Activated naive CD4-positive, alpha-beta T cell treated with anti-CD3 and anti-CD28 coated beads, Interleukin-2, amount 50 U/mL, for 72 hours (primary cell): Measurements from ENCODE around the gene KCNMA1. TPM values are rescaled to one million over a fixed set of nuclear protein-coding genes. Genes with fewer than 3 reads are reported as not detected.

ENCODE experiments used
- ATAC-seq, 2 donors: fragments of 150-1000 bp; cut with Tn5 transposase; 2 replicates each; pipeline ENCODE4 v1.10.0; 2021; ENCODE audit warnings: mild to moderate bottlenecking in 2 of 2, moderate library complexity in 2 of 2
- DNase-seq, 2 donors: peaks; one replicate each; pipeline ENCODE4 v3.0.0; 2021 to 2022; ENCODE audit warnings: low spot score in 2 of 2
- H3K27ac Mint-ChIP-seq, 2 donors: one replicate each; pipeline ENCODE4 v1.8.0; 2022; ENCODE audit warnings: mild to moderate bottlenecking in 2 of 2, mixed read lengths in 2 of 2
- H3K36me3 Mint-ChIP-seq, 2 donors: one replicate each; pipeline ENCODE4 v1.8.0; 2022; ENCODE audit warnings: mixed read lengths in 2 of 2
- H3K9me3 Mint-ChIP-seq, 2 donors: one replicate each; pipeline ENCODE4 v1.8.0; 2022; ENCODE audit warnings: mixed read lengths in 2 of 2
- total RNA-seq, 2 donors: library from RNA; stranded (reverse); gene quantifications; one replicate each; pipeline ENCODE4 v1.2.3, GENCODE V29; 2022

KCNMA1 gene
- total RNA-seq, 2 donors from 2014 or later, result not detected

- DNase-seq (no peak), ATAC-seq (no peak)
- Mint-ChIP-seq H3K9me3 (no peaks in the 10 kb centered on the region), H3K36me3 (no peaks in the 10 kb centered on the region), H3K27ac (no peak overlapping the region)
Observed at GRCh38 chr10:77441353-77442166, 196.0 kb downstream of the KCNMA1 start.

- no peaks in the 10 kb centered on the region for H3K9me3 Mint-ChIP-seq
- no peak overlapping the region for H3K27ac Mint-ChIP-seq
- H3K36me3 Mint-ChIP-seq, result no peaks in the 10 kb centered on the region
Observed at GRCh38 chr10:77436257-77436975, 201.2 kb downstream of the KCNMA1 start.

GRCh38 chr10:77433546-77433945, 204.1 kb downstream of the KCNMA1 start:
- Mint-ChIP-seq H3K9me3 (no peaks in the 10 kb centered on the region), H3K27ac (no peak overlapping the region), H3K36me3 (no peaks in the 10 kb centered on the region)
- ATAC-seq (no peak), DNase-seq (no peak)

More at GRCh38 chr10:77436257-77436975, 201.2 kb downstream of the KCNMA1 start:
- DNase-seq, result no peak
- ATAC-seq, result no peak

GRCh38 chr10:77431980-77432797, 205.4 kb downstream of the KCNMA1 start:
- Mint-ChIP-seq H3K9me3 (no peaks in the 10 kb centered on the region), H3K27ac (no peak overlapping the region), H3K36me3 (no peaks in the 10 kb centered on the region)
- DNase-seq (no peak), ATAC-seq (no peak)

- no peak for ATAC-seq
- DNase-seq, result no peak
- Mint-ChIP-seq H3K27ac (no peak overlapping the region), H3K9me3 (no peaks in the 10 kb centered on the region), H3K36me3 (no peaks in the 10 kb centered on the region)
Observed at GRCh38 chr10:77431209-77431611, 206.4 kb downstream of the KCNMA1 start.

GRCh38 chr10:77430530-77430929, 207.1 kb downstream of the KCNMA1 start:
- ATAC-seq, result no peak
- Mint-ChIP-seq H3K27ac (no peak overlapping the region), H3K36me3 (no peaks in the 10 kb centered on the region), H3K9me3 (no peaks in the 10 kb centered on the region)
- DNase-seq, result no peak

- ATAC-seq (no peak), DNase-seq (no peak)
- H3K36me3 Mint-ChIP-seq, result no peaks in the 10 kb centered on the region
- H3K9me3 Mint-ChIP-seq, result no peaks in the 10 kb centered on the region
- no peak overlapping the region for H3K27ac Mint-ChIP-seq
Observed at GRCh38 chr10:77428691-77429395, 208.8 kb downstream of the KCNMA1 start.

GRCh38 chr10:77424257-77424656, 213.4 kb downstream of the KCNMA1 start:
- H3K36me3 Mint-ChIP-seq, result no peaks in the 10 kb centered on the region
- DNase-seq (no peak), ATAC-seq (no peak)
- no peak overlapping the region for H3K27ac Mint-ChIP-seq
- H3K9me3 Mint-ChIP-seq, result no peaks in the 10 kb centered on the region

- DNase-seq (no peak), ATAC-seq (no peak)
- Mint-ChIP-seq H3K36me3 (no peaks in the 10 kb centered on the region), H3K9me3 (no peaks in the 10 kb centered on the region), H3K27ac (peak overlapping the region in 1 of 2 donors; percentile 22)
Observed at GRCh38 chr10:77422491-77423338, 214.9 kb downstream of the KCNMA1 start.

GRCh38 chr10:77421591-77421990, 216.0 kb downstream of the KCNMA1 start:
- Mint-ChIP-seq H3K36me3 (no peaks in the 10 kb centered on the region), H3K9me3 (no peaks in the 10 kb centered on the region), H3K27ac (no peak overlapping the region)
- no peak for ATAC-seq
- no peak for DNase-seq

GRCh38 chr10:77420947-77421523, 216.6 kb downstream of the KCNMA1 start:
- H3K27ac Mint-ChIP-seq, result no peak overlapping the region

GRCh38 chr10:77419979-77420378, 217.6 kb downstream of the KCNMA1 start:
- DNase-seq, result no peak
- Mint-ChIP-seq H3K27ac (no peak overlapping the region), H3K36me3 (no peaks in the 10 kb centered on the region), H3K9me3 (no peaks in the 10 kb centered on the region)
- ATAC-seq, result no peak

More at GRCh38 chr10:77420947-77421523, 216.6 kb downstream of the KCNMA1 start:
- no peak for DNase-seq
- Mint-ChIP-seq H3K36me3 (no peaks in the 10 kb centered on the region), H3K9me3 (no peaks in the 10 kb centered on the region)
- ATAC-seq, result no peak

GRCh38 chr10:77419056-77419455, 218.6 kb downstream of the KCNMA1 start:
- no peak for ATAC-seq
- no peak for DNase-seq
- Mint-ChIP-seq H3K36me3 (no peaks in the 10 kb centered on the region), H3K9me3 (no peaks in the 10 kb centered on the region), H3K27ac (no peak overlapping the region)

- Mint-ChIP-seq H3K36me3 (no peaks in the 10 kb centered on the region), H3K9me3 (no peaks in the 10 kb centered on the region), H3K27ac (no peak overlapping the region)
- ATAC-seq (no peak), DNase-seq (no peak)
Observed at GRCh38 chr10:77417806-77418640, 219.6 kb downstream of the KCNMA1 start.

GRCh38 chr10:77417359-77417758, 220.2 kb downstream of the KCNMA1 start:
- no peak for ATAC-seq
- no peaks in the 10 kb centered on the region for H3K9me3 Mint-ChIP-seq
- no peaks in the 10 kb centered on the region for H3K36me3 Mint-ChIP-seq
- no peak for DNase-seq
- no peak overlapping the region for H3K27ac Mint-ChIP-seq
